Measurements from ENCODE around the gene PTMS.

The PTMS gene

DNA sequence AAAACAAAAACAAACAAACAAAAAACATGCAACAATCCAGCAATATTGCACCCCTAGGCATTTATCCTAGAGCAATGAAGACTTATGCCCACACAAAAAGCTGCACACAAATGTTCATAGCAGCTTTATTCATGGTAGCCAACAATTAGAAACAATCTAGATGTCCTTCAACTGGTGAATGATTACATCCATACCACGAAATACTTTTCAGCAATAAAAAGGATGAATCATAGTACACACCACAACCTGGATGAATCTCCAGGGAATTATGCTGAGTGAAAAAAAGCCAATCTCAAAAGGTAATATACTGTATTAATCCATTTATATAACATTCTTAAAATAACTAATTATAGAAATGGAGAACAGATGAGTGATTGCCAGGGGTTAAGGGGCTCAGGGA, 41.0 kb downstream of the PTMS start:
- Histone ChIP-seq H3K4me1 (no peaks in the 10 kb centered on the region), H3K9me3 (ENCODE audit: control insufficient read depth, low read length) (no peaks in the 10 kb centered on the region), H3K79me2 (no peaks in the 10 kb centered on the region), H3K36me3 (ENCODE audit: control insufficient read depth, insufficient read depth, low read length) (no peaks in the 10 kb centered on the region), H3K27ac (no peak overlapping the region), H3K4me3 (ENCODE audit: low read depth, low read length) (no peak overlapping the region), H2AFZ (no peak overlapping the region), H3K27me3 (ENCODE audit: control insufficient read depth, insufficient read depth, low read length) (no peaks in the 10 kb centered on the region), H3K9ac (no peak overlapping the region), H3K4me2 (ENCODE audit: low read length) (no peak overlapping the region)
- TF ChIP-seq, protein P1, sequence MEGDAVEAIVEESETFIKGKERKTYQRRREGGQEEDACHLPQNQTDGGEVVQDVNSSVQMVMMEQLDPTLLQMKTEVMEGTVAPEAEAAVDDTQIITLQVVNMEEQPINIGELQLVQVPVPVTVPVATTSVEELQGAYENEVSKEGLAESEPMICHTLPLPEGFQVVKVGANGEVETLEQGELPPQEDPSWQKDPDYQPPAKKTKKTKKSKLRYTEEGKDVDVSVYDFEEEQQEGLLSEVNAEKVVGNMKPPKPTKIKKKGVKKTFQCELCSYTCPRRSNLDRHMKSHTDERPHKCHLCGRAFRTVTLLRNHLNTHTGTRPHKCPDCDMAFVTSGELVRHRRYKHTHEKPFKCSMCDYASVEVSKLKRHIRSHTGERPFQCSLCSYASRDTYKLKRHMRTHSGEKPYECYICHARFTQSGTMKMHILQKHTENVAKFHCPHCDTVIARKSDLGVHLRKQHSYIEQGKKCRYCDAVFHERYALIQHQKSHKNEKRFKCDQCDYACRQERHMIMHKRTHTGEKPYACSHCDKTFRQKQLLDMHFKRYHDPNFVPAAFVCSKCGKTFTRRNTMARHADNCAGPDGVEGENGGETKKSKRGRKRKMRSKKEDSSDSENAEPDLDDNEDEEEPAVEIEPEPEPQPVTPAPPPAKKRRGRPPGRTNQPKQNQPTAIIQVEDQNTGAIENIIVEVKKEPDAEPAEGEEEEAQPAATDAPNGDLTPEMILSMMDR (IDR thresholded peaks at IDR 0.05): no peak

DNA sequence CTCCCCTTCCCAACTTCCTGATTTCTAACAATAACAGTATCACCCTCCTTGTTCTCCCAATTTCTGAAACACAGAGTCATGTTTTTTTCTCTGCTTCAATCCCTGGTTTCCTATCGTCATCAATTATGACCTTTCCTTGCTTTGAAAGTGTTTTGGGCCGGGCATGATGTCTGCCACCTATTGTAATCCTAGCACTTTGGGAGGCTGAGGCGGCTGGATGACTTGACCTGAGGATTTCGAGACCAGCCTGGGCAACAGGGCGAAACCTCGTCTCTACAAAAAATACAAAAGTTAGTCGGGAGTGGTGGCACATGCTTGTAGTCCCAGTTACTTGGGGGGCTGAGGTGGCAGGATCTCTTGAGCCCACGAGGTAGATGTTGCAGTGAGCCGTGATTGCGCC, 42.9 kb downstream of the PTMS start:
- H3K9me3 ChIP-seq (ENCODE audit: control insufficient read depth, low read length): no peaks in the 10 kb centered on the region
- H2AFZ ChIP-seq: no peak overlapping the region
- H3K27me3 ChIP-seq (ENCODE audit: control insufficient read depth, insufficient read depth, low read length): no peaks in the 10 kb centered on the region
- TF ChIP-seq, protein P1 (IDR thresholded peaks at IDR 0.05): no peak
- H3K27ac ChIP-seq: no peak overlapping the region
- no peak overlapping the region for H3K4me3 ChIP-seq (ENCODE audit: low read depth, low read length)
- no peaks in the 10 kb centered on the region for H3K36me3 ChIP-seq (ENCODE audit: control insufficient read depth, insufficient read depth, low read length)
- H3K79me2 ChIP-seq: no peaks in the 10 kb centered on the region
- H3K4me2 ChIP-seq (ENCODE audit: low read length): no peak overlapping the region
- H3K9ac ChIP-seq: no peak overlapping the region
- H3K4me1 ChIP-seq: no peaks in the 10 kb centered on the region

DNA sequence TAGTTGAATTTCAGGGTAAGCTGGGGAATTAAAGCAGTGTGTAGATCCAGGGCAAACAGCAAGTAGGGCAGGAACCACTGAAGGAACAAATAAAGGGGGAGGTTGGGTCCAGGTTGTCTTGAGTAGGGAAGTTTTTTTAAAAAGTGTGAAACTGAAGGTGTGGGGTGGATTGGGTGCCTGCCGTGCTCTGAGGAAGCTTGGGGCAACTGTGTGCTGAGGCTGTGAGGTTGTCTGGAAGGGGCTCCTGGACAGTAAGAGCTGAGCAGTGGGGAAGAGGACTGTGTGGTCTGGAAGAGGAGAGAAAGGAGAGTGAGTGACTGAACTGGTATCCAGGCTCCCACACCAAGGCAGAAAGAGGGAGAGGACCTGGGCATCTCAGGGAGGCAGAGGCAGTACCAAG, 44.6 kb downstream of the PTMS start:
- H3K4me2 ChIP-seq (ENCODE audit: low read length): no peak overlapping the region
- no peaks in the 10 kb centered on the region for H3K27me3 ChIP-seq (ENCODE audit: control insufficient read depth, insufficient read depth, low read length)
- no peak overlapping the region for H3K9ac ChIP-seq
- TF ChIP-seq, protein P1 (IDR thresholded peaks at IDR 0.05): no peak
- H3K36me3 ChIP-seq (ENCODE audit: control insufficient read depth, insufficient read depth, low read length): no peaks in the 10 kb centered on the region
- H3K27ac ChIP-seq: no peak overlapping the region
- H3K4me3 ChIP-seq (ENCODE audit: low read depth, low read length): no peak overlapping the region
- no peaks in the 10 kb centered on the region for H3K9me3 ChIP-seq (ENCODE audit: control insufficient read depth, low read length)
- no peak overlapping the region for H2AFZ ChIP-seq
- H3K79me2 ChIP-seq: no peaks in the 10 kb centered on the region
- no peaks in the 10 kb centered on the region for H3K4me1 ChIP-seq

DNA sequence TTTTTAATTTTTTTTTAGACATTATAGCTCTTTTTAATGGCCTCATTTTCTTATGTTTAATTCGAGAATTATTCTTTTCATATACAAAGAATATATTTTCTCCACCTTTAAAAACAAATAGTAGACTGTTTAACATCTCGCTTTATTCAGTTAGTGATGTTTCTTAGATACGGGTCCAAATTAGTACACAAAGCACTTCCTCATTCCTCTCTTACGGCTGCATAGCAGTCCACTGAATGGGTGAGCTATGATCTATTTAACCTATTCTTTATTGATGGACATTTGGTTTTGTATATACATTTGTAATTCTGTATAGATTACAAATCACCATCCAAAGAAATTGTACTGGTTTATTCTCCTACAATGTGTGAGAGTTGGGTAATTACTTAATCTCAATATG, 47.2 kb downstream of the PTMS start:
- Histone ChIP-seq H2AFZ (no peak overlapping the region), H3K36me3 (ENCODE audit: control insufficient read depth, insufficient read depth, low read length) (no peaks in the 10 kb centered on the region), H3K9ac (no peak overlapping the region), H3K4me2 (ENCODE audit: low read length) (no peak overlapping the region), H3K27ac (no peak overlapping the region), H3K4me1 (no peaks in the 10 kb centered on the region), H3K4me3 (ENCODE audit: low read depth, low read length) (no peak overlapping the region), H3K9me3 (ENCODE audit: control insufficient read depth, low read length) (no peaks in the 10 kb centered on the region), H3K27me3 (ENCODE audit: control insufficient read depth, insufficient read depth, low read length) (no peaks in the 10 kb centered on the region), H3K79me2 (no peaks in the 10 kb centered on the region)
- TF ChIP-seq, protein P1 (IDR thresholded peaks at IDR 0.05): no peak

DNA sequence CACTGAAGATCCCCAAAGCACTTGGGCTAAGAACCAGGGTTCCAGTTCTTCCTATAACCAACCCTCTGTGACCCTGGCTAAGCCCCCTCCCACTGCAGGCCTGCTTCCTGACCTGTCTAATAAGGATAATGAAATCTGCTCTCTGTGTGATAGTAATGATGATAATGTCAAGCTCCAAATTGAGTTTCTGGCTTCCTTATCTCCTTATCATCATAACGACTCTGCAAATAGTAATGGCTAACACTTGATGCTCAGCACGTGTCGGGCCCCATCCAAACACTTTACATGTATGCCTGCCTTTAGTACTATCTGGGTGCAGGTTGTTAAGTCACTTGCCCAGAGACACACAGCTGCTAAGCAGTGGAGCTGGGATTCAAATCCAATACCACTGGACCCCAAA, 50.4 kb downstream of the PTMS start:
- Histone ChIP-seq H3K79me2 (no peaks in the 10 kb centered on the region), H2AFZ (no peak overlapping the region), H3K27me3 (ENCODE audit: control insufficient read depth, insufficient read depth, low read length) (no peaks in the 10 kb centered on the region), H3K4me2 (ENCODE audit: low read length) (no peak overlapping the region), H3K4me3 (ENCODE audit: low read depth, low read length) (no peak overlapping the region), H3K36me3 (ENCODE audit: control insufficient read depth, insufficient read depth, low read length) (no peaks in the 10 kb centered on the region), H3K9me3 (ENCODE audit: control insufficient read depth, low read length) (no peaks in the 10 kb centered on the region), H3K4me1 (no peaks in the 10 kb centered on the region), H3K9ac (no peak overlapping the region), H3K27ac (no peak overlapping the region)
- TF ChIP-seq, protein P1 (IDR thresholded peaks at IDR 0.05): no peak

All from parathyroid adenoma (tissue), 2 donors.